Heart left ventricle (tissue), 13 donors: Measurements from ENCODE around the gene DNAJC5.
"Not testable (repeated sequence)": the region's sequence is repeated elsewhere in the genome, so short reads cannot be mapped to it uniquely, and the experiment has no call there.

Source experiments
- POLR2A ChIP-seq, 2 donors: fragments of 450-650 bp; IDR thresholded peaks; one replicate each; pipeline ENCODE4 v1.6.1; 2017; ENCODE audit warnings: antibody characterized with exemption in 2 of 2, mild to moderate bottlenecking in 2 of 2, moderate library complexity in 2 of 2
- TF ChIP-seq, protein P1 (sequence below), 12 donors: fragments of 200-600 bp; sonication (generic) in 4 of 12; IDR thresholded peaks; one replicate each; pipeline versions ENCODE4 v1.5.0 to v1.8.0; 2018 to 2022; ENCODE audit warnings: antibody characterized with exemption in 12 of 12, mild to moderate bottlenecking in 5 of 12
- donor health status: ischemic (EF 13 %, LVEDD 7.1; RV severe dilation, severe dysfunction).
- donor health status: DM: no; HTN: yes; CAD: no.
- donor health status: DM: no; HTN: no; CAD: no.
- donor health status: ischemic (EF 25% LVEDD 6.9; RV normal size, moderate dysfunction).
- donor health status: ischemic (EF 25% LVEDD 5.7; RV mildly dilated, moderate dysfunction).
- donor health status: ischemic (EF 35%, LVEDD 5.7; RV mildly dilated, moderate dysfunction).
- donor health status: nonischemic (EF 11% LVEDD 7.7; RV severe dilation, severe dysfunction).
- donor health status: DM: yes; HTN: yes; CAD: no.
- donor health status: PGD.
- donor health status: ischemic (EF 29% LVEDD 5.4; RV normal size, mild dysfunction).
- donor health status: nonischemic (EF 23%, LVEDD 6.1; RV moderate dilation, normal function).

DNA sequence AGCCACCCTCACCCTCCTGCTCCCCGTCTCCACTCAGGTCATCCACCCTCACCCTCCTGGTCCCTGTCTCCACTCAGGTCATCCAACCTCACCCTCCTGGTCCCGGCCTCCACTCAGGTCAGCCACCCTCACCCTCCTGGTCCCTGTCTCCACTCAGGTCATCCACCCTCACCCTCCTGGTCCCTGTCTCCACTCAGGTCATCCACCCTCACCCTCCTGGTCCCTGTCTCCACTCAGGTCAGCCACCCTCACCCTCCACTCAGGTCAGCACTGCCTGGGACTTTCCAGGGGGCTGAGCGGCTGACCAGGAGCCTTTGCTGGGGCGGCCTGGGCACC lies 41.2 kb upstream of the DNAJC5 start:
- TF ChIP-seq, protein P1, sequence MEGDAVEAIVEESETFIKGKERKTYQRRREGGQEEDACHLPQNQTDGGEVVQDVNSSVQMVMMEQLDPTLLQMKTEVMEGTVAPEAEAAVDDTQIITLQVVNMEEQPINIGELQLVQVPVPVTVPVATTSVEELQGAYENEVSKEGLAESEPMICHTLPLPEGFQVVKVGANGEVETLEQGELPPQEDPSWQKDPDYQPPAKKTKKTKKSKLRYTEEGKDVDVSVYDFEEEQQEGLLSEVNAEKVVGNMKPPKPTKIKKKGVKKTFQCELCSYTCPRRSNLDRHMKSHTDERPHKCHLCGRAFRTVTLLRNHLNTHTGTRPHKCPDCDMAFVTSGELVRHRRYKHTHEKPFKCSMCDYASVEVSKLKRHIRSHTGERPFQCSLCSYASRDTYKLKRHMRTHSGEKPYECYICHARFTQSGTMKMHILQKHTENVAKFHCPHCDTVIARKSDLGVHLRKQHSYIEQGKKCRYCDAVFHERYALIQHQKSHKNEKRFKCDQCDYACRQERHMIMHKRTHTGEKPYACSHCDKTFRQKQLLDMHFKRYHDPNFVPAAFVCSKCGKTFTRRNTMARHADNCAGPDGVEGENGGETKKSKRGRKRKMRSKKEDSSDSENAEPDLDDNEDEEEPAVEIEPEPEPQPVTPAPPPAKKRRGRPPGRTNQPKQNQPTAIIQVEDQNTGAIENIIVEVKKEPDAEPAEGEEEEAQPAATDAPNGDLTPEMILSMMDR (IDR thresholded peaks at IDR 0.05), result not testable (repeated sequence)
- not testable (repeated sequence) for TF ChIP-seq POLR2A (IDR thresholded peaks at IDR 0.05)
